Endothelial cell of umbilical vein (primary cell): Measurements from ENCODE around the gene SUGCT.

Experiments used
- GATA2 ChIP-seq: IDR thresholded peaks from 2 replicates; pipeline ENCODE4 v1.7.0; 2011; ENCODE audit warnings: low read depth, mild to moderate bottlenecking, moderate library complexity, mixed read lengths, low read length; ENCODE audit not compliant: insufficient read length, insufficient read depth
- JUN ChIP-seq: IDR thresholded peaks from 2 replicates; pipeline ENCODE4 v1.6.1; 2011; ENCODE audit warnings: borderline replicate concordance, low read depth; ENCODE audit not compliant: insufficient read length, insufficient read depth
- POLR2A ChIP-seq: IDR thresholded peaks from 2 replicates; pipeline ENCODE4 v1.6.1; 2012; ENCODE audit warnings: low read depth, mild to moderate bottlenecking, control low read depth, low read length
- POLR2AphosphoS5 ChIP-seq: IDR thresholded peaks from 2 replicates; pipeline ENCODE4 v1.6.1; 2012; ENCODE audit warnings: low read depth, mild to moderate bottlenecking, control low read depth, low read length, moderate library complexity; ENCODE audit not compliant: insufficient read depth
- TF ChIP-seq, protein P1 (sequence below), 2 donors: IDR thresholded peaks; 1 replicate in 1 of 2; 2 replicates in 1 of 2; pipeline ENCODE4 v1.5.1; 2011; ENCODE audit warnings: low read length in 2 of 2, mild to moderate bottlenecking in 2 of 2, moderate library complexity in 2 of 2, control low read depth in 1 of 2, inconsistent platforms in 1 of 2, low read depth in 1 of 2; ENCODE audit not compliant: insufficient read depth in 1 of 2; ENCODE audit errors: extremely low read depth in 1 of 2

DNA sequence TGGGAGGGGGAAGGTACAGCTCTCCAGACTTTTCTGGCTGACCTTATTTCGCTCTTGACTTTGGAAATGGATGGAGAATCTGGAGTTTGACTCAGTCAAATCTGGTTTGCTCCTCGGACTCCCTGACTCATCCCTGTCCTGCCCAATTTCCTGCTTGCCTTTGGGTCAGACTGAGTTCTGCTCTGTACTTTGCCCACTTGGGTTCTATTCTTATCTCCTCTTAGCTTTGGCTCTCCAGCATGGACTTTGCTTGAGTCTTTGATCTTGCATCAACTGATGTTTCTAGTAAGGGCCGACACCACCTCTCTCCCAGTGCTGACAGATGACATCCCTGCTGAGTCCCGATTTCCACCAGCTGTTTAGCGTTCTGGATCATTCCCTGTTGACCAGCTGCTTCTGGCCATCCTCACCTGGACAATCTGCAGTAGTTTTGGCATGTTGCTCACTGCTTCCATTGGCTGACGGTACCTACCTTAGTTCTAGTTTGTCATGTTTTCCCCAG, 335.3 kb downstream of the SUGCT start:
- no peak for TF ChIP-seq POLR2A
- TF ChIP-seq, protein P1, sequence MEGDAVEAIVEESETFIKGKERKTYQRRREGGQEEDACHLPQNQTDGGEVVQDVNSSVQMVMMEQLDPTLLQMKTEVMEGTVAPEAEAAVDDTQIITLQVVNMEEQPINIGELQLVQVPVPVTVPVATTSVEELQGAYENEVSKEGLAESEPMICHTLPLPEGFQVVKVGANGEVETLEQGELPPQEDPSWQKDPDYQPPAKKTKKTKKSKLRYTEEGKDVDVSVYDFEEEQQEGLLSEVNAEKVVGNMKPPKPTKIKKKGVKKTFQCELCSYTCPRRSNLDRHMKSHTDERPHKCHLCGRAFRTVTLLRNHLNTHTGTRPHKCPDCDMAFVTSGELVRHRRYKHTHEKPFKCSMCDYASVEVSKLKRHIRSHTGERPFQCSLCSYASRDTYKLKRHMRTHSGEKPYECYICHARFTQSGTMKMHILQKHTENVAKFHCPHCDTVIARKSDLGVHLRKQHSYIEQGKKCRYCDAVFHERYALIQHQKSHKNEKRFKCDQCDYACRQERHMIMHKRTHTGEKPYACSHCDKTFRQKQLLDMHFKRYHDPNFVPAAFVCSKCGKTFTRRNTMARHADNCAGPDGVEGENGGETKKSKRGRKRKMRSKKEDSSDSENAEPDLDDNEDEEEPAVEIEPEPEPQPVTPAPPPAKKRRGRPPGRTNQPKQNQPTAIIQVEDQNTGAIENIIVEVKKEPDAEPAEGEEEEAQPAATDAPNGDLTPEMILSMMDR (IDR thresholded peaks at IDR 0.05; ENCODE audit: extremely low read depth in 1 of 2, insufficient read depth in 1 of 2, low read depth in 1 of 2, low read length in 2 of 2): no peak
- no peak for TF ChIP-seq GATA2
- no peak for TF ChIP-seq POLR2AphosphoS5
- TF ChIP-seq JUN: no peak
